HEK293T (cell line): ENCODE measurements around the gene RNU1-3.
"Not testable (repeated sequence)": the region's sequence is repeated elsewhere in the genome, so short reads cannot be mapped to it uniquely, and the experiment has no call there.

Experiments used
- CTCF ChIA-PET: fragments of 350-600 bp; formaldehyde crosslinking; extraction: SDS; loops from one replicate; lab custom pipeline; 2021; ENCODE audit warnings: antibody characterized with exemption, inconsistent platforms; lab: Yijun Ruan, JAX
- POLR2A ChIA-PET: fragments of 350-600 bp; formaldehyde crosslinking; extraction: SDS; loops from one replicate; lab custom pipeline; 2020; ENCODE audit warnings: antibody characterized with exemption, inconsistent platforms; lab: Yijun Ruan, JAX
- DNase-seq: peaks from one replicate; pipeline ENCODE4 v3.0.0; 2012; ENCODE audit warnings: mixed read lengths; ENCODE audit errors: extremely low spot score
- BHLHE40 ChIP-seq: fragments of 450-650 bp; IDR thresholded peaks from 2 replicates; pipeline ENCODE4 v1.6.1; 2016; ENCODE audit warnings: mild to moderate bottlenecking, moderate library complexity, borderline replicate concordance
- CTBP1 ChIP-seq: fragments of 450-650 bp; IDR thresholded peaks from 2 replicates; pipeline ENCODE4 v1.6.1; 2016; ENCODE audit warnings: borderline replicate concordance
- FOXA1 ChIP-seq: fragments of 450-650 bp; IDR thresholded peaks from 2 replicates; pipeline ENCODE4 v1.6.1; 2016; ENCODE audit warnings: mild to moderate bottlenecking
- L3MBTL2 ChIP-seq: fragments of 450-650 bp; conservative IDR thresholded peaks from 2 replicates; pipeline ENCODE4 v1.6.1; 2016; ENCODE audit warnings: mild to moderate bottlenecking
- LEF1 ChIP-seq: fragments of 450-650 bp; IDR thresholded peaks from 2 replicates; pipeline ENCODE4 v1.6.1; 2017; ENCODE audit warnings: mild to moderate bottlenecking, borderline replicate concordance
- NFRKB ChIP-seq: fragments of 450-650 bp; IDR thresholded peaks from 2 replicates; pipeline ENCODE4 v1.6.1; 2016; ENCODE audit warnings: mild to moderate bottlenecking, moderate library complexity
- SP1 ChIP-seq: fragments of 450-650 bp; IDR thresholded peaks from 2 replicates; pipeline ENCODE4 v1.6.1; 2017
- SUZ12 ChIP-seq: fragments of 450-650 bp; IDR thresholded peaks from 2 replicates; pipeline ENCODE4 v1.6.1; 2016; ENCODE audit warnings: mild to moderate bottlenecking
- TARDBP ChIP-seq: fragments of 450-650 bp; IDR thresholded peaks from 2 replicates; pipeline ENCODE4 v1.6.1; 2016

RNU1-3 gene

DNA sequence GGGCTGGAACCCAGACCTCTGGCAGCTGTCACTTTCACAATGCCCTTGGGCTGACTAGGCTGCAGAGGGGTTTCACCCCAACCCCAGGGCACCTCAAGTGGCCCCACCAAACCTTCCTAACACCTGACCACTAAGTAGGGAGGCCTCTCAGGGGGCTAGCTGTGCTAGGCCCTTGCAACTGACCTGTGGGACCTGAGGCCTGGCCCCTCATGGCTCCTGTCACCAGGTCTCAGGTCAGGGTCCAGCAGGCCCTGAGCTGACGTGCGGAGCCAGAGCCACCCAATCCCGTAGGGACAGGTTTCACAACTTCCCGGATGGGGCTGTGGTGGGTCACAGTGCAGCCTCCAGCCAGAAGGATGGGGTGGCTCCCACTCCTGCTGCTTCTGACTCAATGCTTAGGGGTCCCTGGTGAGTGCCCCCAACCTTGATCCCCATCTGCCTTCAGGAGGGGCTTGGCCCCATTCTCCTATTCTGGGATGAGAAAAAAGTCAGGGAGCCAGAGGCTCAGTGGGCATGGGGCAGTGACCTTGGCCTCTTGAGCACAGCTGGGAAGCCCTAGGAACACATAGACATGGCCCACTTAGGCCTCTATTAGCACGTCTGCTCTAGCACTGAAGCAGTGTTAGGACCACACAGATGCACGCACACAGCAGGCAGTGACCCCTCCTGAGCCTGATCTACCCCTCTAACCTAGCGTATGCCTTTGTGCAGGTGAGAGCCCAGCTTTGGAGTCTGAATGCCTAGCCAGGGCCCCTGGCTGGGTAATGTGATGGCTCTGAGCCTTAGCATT is 21.3 kb downstream of the RNU1-3 start:
- CTCF ChIA-PET, POLR2A ChIA-PET, DNase-seq: not testable (repeated sequence)

DNA sequence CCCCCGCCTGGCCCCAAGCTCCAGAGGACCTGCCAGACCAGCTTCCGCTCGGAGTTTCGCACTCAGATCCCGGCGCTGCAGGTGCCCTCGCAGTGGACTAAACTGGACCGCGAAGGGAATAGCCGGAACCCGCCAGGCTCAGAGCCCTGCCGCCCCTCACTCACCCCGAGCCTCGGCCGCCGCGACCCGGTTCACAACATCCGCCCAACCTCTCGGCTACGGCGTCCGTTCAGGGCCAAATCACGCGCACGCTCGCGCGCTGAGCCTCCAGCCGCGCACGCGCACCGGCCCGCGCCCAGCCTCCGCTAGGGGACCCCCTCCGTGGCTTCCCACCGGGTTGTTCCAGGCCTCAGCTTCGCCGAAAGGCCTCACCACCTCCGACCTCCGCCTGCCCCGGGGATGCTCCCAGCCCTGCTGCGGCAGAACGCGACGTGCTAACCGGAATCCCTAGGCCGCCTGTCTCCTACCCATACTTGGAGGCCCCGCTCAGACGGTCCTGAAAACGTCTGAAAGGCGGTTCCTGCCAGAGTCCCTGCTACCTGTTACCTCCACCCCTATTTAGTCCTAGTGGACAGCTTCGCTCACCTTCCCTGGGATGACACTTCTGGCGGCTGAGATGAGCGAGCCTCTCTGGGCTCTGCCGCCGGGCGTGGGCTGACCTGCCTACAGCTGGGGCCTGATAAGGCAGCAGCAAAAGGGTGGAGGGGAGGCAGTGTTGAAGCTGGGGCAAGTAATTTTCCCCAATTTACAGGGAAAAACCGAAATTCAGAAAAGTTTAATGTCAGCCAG is 22.1 kb downstream of the RNU1-3 start:
- POLR2A ChIA-PET, CTCF ChIA-PET: not testable (repeated sequence)
- TF ChIP-seq L3MBTL2 = peak; percentile 76; the same call in 1 of the 2 replicates
- DNase-seq = peak; percentile 99

DNA sequence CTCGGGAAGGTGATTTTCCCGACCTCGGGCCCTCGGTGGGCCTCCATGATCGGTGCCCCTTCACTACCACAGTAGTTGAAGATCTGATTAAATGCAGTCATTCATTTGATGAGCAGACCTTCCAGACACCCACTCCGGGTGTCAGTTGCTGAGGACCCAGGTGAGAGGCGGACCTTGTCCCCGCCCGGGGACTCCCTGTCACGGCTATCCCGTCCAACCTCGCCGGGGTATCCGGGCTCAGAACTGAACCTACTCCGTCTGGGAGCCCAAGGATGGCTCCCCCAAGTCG is 22.6 kb downstream of the RNU1-3 start:
- ChIA-PET POLR2A (no interaction called here), CTCF (no interaction called here)
- TF ChIP-seq TARDBP (no peak), NFRKB (no peak), LEF1 (no peak), FOXA1 (no peak), SP1 (no peak), BHLHE40 (no peak), CTBP1 (no peak), SUZ12 (no peak)
- DNase-seq = no peak

DNA sequence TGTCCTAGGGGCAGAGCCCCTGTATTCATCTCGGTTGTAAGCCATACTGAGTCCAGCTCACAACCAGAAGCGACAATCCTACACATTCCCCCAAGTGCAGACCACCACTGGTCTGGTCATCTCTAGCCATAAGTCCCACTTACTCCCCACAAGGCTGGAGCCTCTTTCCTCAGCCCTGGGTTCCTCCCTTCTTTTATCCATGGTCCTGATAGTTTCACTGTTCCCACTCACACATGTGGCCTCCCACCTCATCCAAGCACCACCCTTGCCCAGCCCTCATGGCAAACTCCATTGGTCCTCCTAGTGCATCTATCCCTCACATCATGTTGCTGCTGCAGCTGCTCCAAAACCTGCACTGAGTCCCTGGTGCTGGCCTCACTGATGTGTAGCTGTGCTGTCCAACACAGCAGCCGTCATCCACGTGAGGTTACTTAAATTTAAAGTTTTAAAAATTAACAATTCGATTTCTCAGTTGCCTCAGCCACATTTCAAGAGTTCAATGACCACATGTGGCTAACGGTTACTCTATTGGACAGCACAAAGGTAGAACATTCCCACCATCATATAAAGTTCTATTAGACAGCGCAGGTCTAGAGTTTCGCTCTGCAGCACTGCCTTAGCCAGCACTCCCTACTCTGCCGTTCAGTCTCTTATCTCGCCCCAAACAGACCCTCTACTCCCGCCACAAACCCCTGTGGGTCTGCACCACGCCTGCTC is 23.1 kb downstream of the RNU1-3 start:
- CTCF ChIA-PET, POLR2A ChIA-PET, DNase-seq: not testable (repeated sequence)

DNA sequence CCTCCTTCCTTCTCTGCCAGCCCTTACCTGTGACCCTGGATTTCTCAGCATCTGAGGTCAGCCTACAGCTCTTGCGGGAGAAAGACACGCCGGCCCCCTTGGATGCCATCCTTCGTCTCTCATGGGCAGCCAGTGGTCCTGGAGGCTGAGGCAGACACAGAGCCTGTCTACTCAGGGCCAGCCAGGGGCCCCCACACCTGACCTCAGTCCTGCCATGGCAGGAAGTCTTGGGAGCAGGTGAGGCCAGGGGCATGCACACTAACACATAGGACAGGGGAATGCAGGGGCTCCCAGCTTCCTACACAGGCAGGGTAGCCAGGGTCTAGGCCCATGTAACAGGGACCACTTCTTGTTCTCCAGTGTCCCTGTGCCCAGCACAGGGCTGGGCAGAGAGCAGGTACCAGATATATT is 23.7 kb downstream of the RNU1-3 start:
- CTCF ChIA-PET = interaction anchor here (0.6 kb wide), 1 partner anchor 74 kb away, joined by 3 read pairs; no protein-coding TSS in a partner anchor
- DNase-seq, POLR2A ChIA-PET: not testable (repeated sequence)

DNA sequence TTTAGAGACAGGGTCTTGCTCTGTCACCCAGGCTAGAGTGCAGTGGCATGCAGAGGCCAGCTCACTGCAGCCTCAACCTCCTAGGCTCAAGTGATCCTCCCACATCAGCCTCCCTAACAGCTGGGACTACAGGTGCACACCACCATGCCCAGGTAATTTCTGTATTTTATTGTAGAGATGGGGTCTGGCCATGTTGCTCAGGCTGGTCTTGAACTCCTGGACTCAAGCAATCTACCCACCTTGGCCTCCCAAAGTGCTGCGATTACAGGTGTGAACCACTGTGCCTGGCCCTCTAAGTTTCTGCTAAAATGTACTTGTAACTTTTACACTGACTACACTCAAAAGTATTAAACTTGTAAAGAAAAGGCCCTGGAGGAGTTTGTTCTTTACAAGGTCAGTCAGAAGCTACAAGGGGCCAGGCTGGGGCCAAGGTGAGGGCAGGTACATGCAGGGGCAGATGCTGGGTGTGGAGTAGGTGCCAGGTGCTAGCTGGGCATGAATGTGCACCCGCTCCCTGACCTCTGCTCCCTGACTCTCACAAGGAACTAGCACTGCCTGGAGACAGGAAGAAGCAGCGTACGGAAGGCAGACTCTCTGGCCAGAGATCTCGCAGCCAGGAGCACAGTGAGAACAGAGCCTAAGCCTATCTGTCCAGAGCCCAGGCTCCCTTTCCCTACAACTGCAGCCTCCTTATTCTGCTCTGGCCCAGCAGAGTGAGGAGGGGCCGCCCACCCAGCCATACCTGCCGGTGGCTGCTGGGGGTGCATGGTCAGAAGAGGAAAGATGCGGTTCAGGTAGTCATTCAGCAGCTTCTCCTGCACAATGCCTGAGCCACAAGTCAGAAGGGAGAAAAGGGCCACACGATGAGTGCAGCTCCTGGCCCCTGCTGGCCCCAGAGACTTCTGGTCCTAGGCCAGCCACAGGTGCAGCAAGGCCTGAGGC is 24.5 kb downstream of the RNU1-3 start:
- ChIA-PET POLR2A (interaction anchor here (1.1 kb wide), 1 partner anchor 30 kb away, joined by 3 read pairs; no protein-coding TSS in a partner anchor), CTCF (interaction anchor here (0.6 kb wide), 1 partner anchor 75 kb away, joined by 3 read pairs; no protein-coding TSS in a partner anchor)
- DNase-seq = not testable (repeated sequence)

DNA sequence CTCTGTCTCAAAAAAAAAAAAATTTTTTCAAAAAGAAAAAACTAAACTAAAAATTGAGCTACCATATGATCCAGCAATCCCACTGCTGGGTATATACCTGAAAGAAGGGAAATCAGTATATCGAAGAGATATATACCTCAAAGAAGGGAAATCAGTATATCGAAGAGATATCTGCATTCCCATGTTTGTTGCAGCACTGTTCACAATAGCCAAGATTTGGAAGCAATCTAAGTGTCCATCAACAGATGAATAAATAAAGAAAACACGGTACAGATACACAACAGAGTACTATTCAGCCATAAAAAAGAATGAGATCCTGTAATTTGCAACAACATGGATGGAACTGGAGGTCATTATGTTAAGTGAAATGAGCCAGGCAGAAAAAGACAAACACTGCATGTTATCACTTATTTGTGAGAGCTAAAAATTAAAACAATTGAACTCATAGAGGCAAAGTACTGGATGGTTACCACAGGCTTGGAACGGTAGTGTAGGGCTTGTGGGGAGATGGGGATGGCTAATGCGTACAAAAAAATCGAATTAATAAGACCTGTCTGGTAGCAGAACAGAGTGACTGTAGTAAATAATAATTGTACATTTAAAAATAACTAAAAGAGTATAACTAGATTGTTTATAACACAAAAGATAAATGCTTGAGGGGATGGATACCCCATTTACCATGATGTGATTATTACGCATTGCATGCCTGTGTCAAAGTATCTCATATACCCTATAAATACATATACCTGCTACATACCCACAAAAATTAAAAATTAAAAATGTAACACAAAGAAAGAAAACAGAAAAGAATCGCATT is 25.4 kb downstream of the RNU1-3 start:
- DNase-seq = not testable (repeated sequence)
- ChIA-PET POLR2A (interaction anchor here (1.1 kb wide), 1 partner anchor 29 kb away, joined by 3 read pairs; no protein-coding TSS in a partner anchor), CTCF (interaction anchor here (0.6 to 1.4 kb wide), 2 partner anchors 21 to 853 kb away, joined by 3 to 4 read pairs; no protein-coding TSS in a partner anchor)

DNA sequence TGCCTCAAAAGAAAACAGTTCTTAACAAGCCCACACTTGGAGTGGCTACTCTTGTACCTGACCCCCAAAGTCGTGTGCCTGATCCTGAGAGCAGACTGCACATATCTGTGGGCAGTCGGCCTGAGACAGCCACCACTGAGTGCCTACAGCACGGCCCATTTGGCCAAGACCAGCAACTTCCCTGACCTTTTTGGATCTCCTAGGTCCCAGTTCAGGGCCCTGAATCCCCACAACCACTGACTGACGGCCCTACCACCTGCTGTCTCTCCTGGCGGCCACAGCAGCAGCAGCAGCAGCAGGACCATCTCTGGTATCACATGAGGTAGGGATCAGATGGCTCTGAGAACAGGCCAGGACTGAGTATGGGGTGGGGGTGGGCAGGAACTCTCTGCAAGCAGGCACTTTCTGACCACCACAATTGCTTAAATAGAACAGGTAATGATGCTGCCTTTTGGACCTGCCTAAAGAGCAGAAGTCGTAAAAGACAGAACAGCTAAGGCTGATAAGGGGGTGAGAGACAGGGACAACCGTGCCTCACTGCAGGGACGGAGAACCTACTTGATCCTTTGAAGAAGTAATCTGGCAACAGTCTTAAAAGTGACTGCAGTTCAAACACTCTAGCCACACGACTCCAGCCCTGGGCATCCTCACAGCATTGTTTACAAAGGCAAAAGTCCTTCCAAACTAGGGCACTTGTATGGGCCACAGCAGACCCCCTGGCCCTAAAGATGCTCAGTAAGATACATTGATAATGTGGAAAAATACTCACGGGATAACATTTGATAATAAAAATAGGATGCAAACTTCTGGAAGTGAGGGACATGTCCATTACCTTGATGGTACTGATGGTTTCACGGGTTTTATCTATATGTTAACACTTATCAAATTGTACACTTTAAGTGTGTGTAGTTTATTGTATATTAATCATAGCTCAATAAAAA is 27.4 kb downstream of the RNU1-3 start:
- CTCF ChIA-PET = interaction anchor here (0.6 kb wide), 1 partner anchor 15 kb away, joined by 3 read pairs; no protein-coding TSS in a partner anchor
- POLR2A ChIA-PET, DNase-seq: not testable (repeated sequence)

DNA sequence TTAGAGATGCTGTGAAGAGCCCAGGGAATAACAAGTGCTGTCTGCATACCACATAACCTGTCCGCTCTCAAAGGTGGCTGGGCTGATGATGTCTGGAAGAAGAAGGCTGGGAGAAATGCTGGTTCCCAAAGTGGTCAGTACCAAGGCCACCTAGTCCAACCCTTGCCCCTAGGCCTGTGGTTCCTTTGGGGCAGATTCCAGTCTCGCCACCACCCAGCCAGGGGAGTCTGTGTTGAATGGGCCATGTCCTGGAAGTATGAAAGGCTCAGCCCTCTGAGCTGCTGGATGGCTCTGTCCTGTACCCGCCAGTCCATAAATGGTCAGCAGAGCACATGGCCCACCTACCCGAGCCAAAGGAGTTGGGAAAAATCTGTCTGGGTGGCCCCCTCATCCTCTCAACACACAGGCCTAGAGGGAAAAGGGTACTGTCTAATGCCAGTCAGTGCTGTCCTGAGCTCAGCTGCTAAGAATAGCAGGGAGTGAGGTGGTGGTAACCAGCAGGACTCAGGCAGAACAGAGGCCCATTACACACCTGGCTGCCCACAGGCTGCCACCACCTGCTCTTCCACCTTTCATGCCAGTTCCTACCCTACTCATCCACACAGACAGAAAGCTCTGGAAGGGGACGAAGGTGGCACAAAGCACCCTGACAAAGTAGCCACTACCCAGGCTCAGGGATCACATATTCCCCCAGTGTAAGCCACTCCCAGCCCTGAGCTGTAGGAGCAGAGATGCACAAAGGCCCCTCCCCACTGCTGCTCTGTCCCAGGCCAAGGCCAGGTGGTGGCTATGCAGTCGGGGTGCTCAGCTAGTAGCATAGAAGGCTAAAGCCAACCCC is 28.6 kb downstream of the RNU1-3 start:
- DNase-seq, CTCF ChIA-PET, POLR2A ChIA-PET: not testable (repeated sequence)

DNA sequence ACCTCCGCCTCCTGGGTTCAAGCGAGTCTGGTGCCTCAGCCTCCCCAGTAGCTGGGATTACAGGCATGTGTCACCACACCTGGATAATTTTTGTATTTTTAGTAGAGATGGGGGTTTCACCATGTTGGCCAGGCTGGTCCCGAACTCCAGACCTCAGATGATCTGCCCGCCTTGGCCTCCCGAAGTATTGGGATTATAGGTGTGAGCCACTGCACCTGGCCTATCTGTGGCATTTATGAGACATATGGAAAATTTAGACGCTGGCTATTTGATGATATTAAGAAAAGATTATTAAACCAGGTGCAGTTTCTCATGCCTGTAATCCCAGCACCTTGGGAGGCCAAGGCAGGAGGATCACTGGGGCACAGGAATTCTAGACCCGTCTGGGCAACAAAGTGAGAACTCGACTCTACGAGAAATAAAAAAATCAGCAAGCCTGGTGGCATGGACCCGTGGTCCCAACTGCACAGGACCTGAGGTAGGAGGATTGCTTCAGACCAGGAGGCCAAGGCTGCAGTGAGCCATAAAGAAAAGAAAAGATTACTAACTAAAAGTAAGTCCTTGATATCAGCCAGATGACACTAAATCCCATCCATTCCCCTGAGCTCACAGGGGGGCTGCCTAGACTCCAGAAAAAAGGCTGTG is 30.1 kb downstream of the RNU1-3 start:
- DNase-seq, POLR2A ChIA-PET: not testable (repeated sequence)
- CTCF ChIA-PET = interaction anchor here (0.7 to 1.0 kb wide), 2 partner anchors 12 to 1706 kb away, joined by 4 to 5 read pairs; no protein-coding TSS in a partner anchor

DNA sequence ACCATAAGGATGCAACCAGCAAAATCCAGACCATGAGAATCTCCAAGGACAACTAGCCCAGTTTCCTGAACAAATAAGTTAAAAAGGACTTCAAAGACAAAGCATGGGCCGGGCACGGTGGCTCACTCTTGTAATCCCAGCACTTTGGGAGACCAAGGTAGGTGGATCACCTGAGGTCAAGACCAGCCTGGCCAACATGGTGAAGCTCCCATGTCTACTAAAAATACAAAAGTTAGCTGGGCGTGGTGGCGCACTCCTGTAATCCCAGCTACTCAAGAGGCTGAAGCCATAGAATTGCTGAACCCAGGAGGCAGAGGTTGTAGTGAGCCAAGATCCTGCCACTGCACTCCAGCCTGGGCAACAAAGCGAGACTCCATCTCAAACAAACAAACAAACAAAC is 30.8 kb downstream of the RNU1-3 start:
- POLR2A ChIA-PET, DNase-seq: not testable (repeated sequence)
- CTCF ChIA-PET = interaction anchor here (0.6 to 1.5 kb wide), 3 partner anchors 11 to 280 kb away, joined by 3 to 7 read pairs (median 4); no protein-coding TSS in a partner anchor
